H9 (cell line): ENCODE results near the gene ARHGEF25. TPM values are rescaled to one million over a fixed set of nuclear protein-coding genes. Genes with fewer than 3 reads are reported as not detected.

Source experiments
- DNase-seq: peaks from one replicate; pipeline ENCODE4 v3.0.0-alpha.2; 2017
- H2AFZ ChIP-seq: one replicate; pipeline ENCODE4 v1.6.1; 2013; ENCODE audit warnings: mild to moderate bottlenecking, low read length, control low read depth, moderate library complexity
- H2AK5ac ChIP-seq: 2 replicates; pipeline ENCODE4 v1.6.1; 2013; ENCODE audit warnings: low read length, control low read depth, mixed read lengths; ENCODE audit not compliant: insufficient read length
- H2BK120ac ChIP-seq: one replicate; pipeline ENCODE4 v1.6.1; 2013; ENCODE audit warnings: low read depth, mild to moderate bottlenecking, low read length, control low read depth, inconsistent platforms; ENCODE audit not compliant: poor library complexity, severe bottlenecking
- H2BK12ac ChIP-seq: 2 replicates; pipeline ENCODE4 v1.6.1; 2013; ENCODE audit warnings: low read length, control low read depth, mixed read lengths, low read depth; ENCODE audit not compliant: insufficient read length
- H2BK15ac ChIP-seq: 2 replicates; pipeline ENCODE4 v1.6.1; 2013; ENCODE audit warnings: low read depth, low read length, control low read depth
- H2BK20ac ChIP-seq: one replicate; pipeline ENCODE4 v1.6.1; 2013; ENCODE audit warnings: low read depth, mild to moderate bottlenecking, low read length, control low read depth, inconsistent platforms; ENCODE audit not compliant: poor library complexity, severe bottlenecking
- H2BK5ac ChIP-seq: 2 replicates; pipeline ENCODE4 v1.6.1; 2013; ENCODE audit warnings: low read length, control low read depth, mixed read lengths; ENCODE audit not compliant: insufficient read length
- H3K14ac ChIP-seq: 2 replicates; pipeline ENCODE4 v1.6.1; 2013; ENCODE audit warnings: low read length, control low read depth; ENCODE audit not compliant: insufficient read depth
- H3K18ac ChIP-seq: 2 replicates; pipeline ENCODE4 v1.6.1; 2013; ENCODE audit warnings: low read depth, mild to moderate bottlenecking, mixed read lengths, low read length, control low read depth; ENCODE audit not compliant: insufficient read length
- H3K23ac ChIP-seq: 2 replicates; pipeline ENCODE4 v1.6.1; 2013; ENCODE audit warnings: low read length, control low read depth, mixed read lengths, low read depth; ENCODE audit not compliant: insufficient read length
- H3K23me2 ChIP-seq: 2 replicates; pipeline ENCODE4 v1.6.1; 2013; ENCODE audit warnings: low read depth, mild to moderate bottlenecking, mixed read lengths, low read length, control low read depth; ENCODE audit not compliant: insufficient read length, poor library complexity, severe bottlenecking
- H3K27ac ChIP-seq: 2 replicates; pipeline ENCODE4 v1.5.1; 2013; ENCODE audit warnings: low read length, control low read depth, mixed read lengths, low read depth; ENCODE audit not compliant: insufficient read length
- H3K27me3 ChIP-seq: 2 replicates; pipeline ENCODE4 v1.6.1; 2013; ENCODE audit warnings: low read length, control low read depth, inconsistent platforms; ENCODE audit not compliant: insufficient read depth
- H3K4ac ChIP-seq: 2 replicates; pipeline ENCODE4 v1.6.1; 2013; ENCODE audit warnings: low read depth, mild to moderate bottlenecking, control low read depth, inconsistent platforms, low read length, moderate library complexity
- H3K4me1 ChIP-seq: 2 replicates; pipeline ENCODE4 v1.6.1; 2013; ENCODE audit warnings: low read length, control low read depth, inconsistent platforms; ENCODE audit not compliant: insufficient read depth
- H3K4me2 ChIP-seq: 2 replicates; pipeline ENCODE4 v1.6.1; 2013; ENCODE audit warnings: low read length, control low read depth, mixed read lengths; ENCODE audit not compliant: insufficient read length, insufficient read depth
- H3K56ac ChIP-seq: 2 replicates; pipeline ENCODE4 v1.6.1; 2013; ENCODE audit warnings: low read depth, mild to moderate bottlenecking, mixed read lengths, low read length, control low read depth; ENCODE audit not compliant: insufficient read length
- H3K79me1 ChIP-seq: 2 replicates; pipeline ENCODE4 v1.6.1; 2013; ENCODE audit warnings: low read depth, mild to moderate bottlenecking, moderate library complexity, low read length, control low read depth, inconsistent platforms; ENCODE audit not compliant: insufficient read depth, poor library complexity, severe bottlenecking
- H3K79me2 ChIP-seq: 2 replicates; pipeline ENCODE4 v1.6.1; 2013; ENCODE audit warnings: low read length, control low read depth, inconsistent platforms; ENCODE audit not compliant: insufficient read depth
- H3K9ac ChIP-seq: 2 replicates; pipeline ENCODE4 v1.6.1; 2013; ENCODE audit warnings: low read length, control low read depth, mixed read lengths; ENCODE audit not compliant: insufficient read length; ENCODE audit errors: extremely low read depth
- H3K9me3 ChIP-seq: one replicate; pipeline ENCODE4 v1.6.1; 2013; ENCODE audit warnings: low read depth, low read length, inconsistent platforms; ENCODE audit not compliant: control insufficient read depth
- H3T11ph ChIP-seq: one replicate; pipeline ENCODE4 v1.6.1; 2013; ENCODE audit warnings: mild to moderate bottlenecking, low read length, control low read depth, inconsistent platforms
- H4K20me1 ChIP-seq: one replicate; pipeline ENCODE4 v1.6.1; 2013; ENCODE audit not compliant: control insufficient read depth, insufficient read length, insufficient read depth
- H4K5ac ChIP-seq: 2 replicates; pipeline ENCODE4 v1.6.1; 2013; ENCODE audit warnings: low read depth, mild to moderate bottlenecking, mixed read lengths, low read length, control low read depth; ENCODE audit not compliant: insufficient read length
- H4K8ac ChIP-seq: replicated peaks from 2 replicates; pipeline ENCODE4 v1.6.1; 2013; ENCODE audit warnings: low read length, control low read depth, mixed read lengths, low read depth; ENCODE audit not compliant: insufficient read length
- H4K91ac ChIP-seq: 2 replicates; pipeline ENCODE4 v1.6.1; 2013; ENCODE audit warnings: low read depth, mild to moderate bottlenecking, moderate library complexity, mixed read lengths, low read length, control low read depth; ENCODE audit not compliant: insufficient read length
- H3K27ac Mint-ChIP-seq, 3 experiments: 2 replicates in 2 of 3; 3 replicates in 1 of 3; pipeline ENCODE4 v1.8.0; 2020 to 2021; ENCODE audit warnings: mixed read lengths in 3 of 3, mild to moderate bottlenecking in 1 of 3, moderate library complexity in 1 of 3
- H3K27me3 Mint-ChIP-seq: 2 replicates; pipeline ENCODE4 v1.8.0; 2021; ENCODE audit warnings: low read depth, mild to moderate bottlenecking, moderate library complexity, mixed read lengths
- H3K36me3 Mint-ChIP-seq, 3 experiments: 2 replicates in 2 of 3; 3 replicates in 1 of 3; pipeline ENCODE4 v1.8.0; 2020 to 2021; ENCODE audit warnings: low read depth in 3 of 3, mixed read lengths in 3 of 3; ENCODE audit not compliant: insufficient read depth in 1 of 3
- H3K4me1 Mint-ChIP-seq, 2 experiments: 2 replicates each; pipeline ENCODE4 v1.8.0; 2020; ENCODE audit warnings: mixed read lengths in 2 of 2
- H3K4me3 Mint-ChIP-seq, 2 experiments: 2 replicates in 1 of 2; 3 replicates in 1 of 2; pipeline ENCODE4 v1.8.0; 2020 to 2021; ENCODE audit warnings: mild to moderate bottlenecking in 2 of 2, mixed read lengths in 2 of 2, moderate library complexity in 1 of 2
- H3K9me3 Mint-ChIP-seq, 2 experiments: 2 replicates in 1 of 2; 3 replicates in 1 of 2; pipeline ENCODE4 v1.8.0; 2020; ENCODE audit warnings: mild to moderate bottlenecking in 2 of 2, mixed read lengths in 2 of 2, moderate library complexity in 1 of 2
- WGBS: extraction: QIAGEN DNeasy Blood & Tissue Kit; methylation state at CpG from one replicate; pipeline ENCODE4 v1.1.7; 2013; ENCODE audit warnings: missing lambda C conversion rate, low lambda C conversion rate, mixed read lengths; ENCODE audit not compliant: insufficient read length; ENCODE audit errors: extremely low coverage; 5-methylcytosine and 5-hydroxymethylcytosine counted together
- total RNA-seq: library from RNA; stranded (reverse); gene quantifications from 2 replicates; pipeline ENCODE4 v1.2.1, GENCODE V29; 2021
- TF ChIP-seq, protein P1 (sequence below): fragments of 200-600 bp; sonication (generic); conservative IDR thresholded peaks from 3 replicates; pipeline ENCODE4 v1.8.0; 2021; ENCODE audit warnings: antibody characterized with exemption, mild to moderate bottlenecking

Gene ARHGEF25
- total RNA-seq, 1 experiment from 2014 or later: 22.6 TPM

- Histone ChIP-seq H4K5ac (no peak overlapping the region), H3K4me2 (no peak overlapping the region), H3K27me3 (no peaks in the 10 kb centered on the region), H3K79me2 (0 out of 2 replicates have a peak, but pooled peaks cover 2% of the 10 kb centered on the region), H3K9ac (no peak overlapping the region), H3T11ph (no peak overlapping the region), H3K23ac (no peak overlapping the region), H2AK5ac (no peak overlapping the region), H4K8ac (no peak overlapping the region), H3K56ac (no peak overlapping the region), H3K27ac (no peak overlapping the region), H3K4me1 (no peaks in the 10 kb centered on the region), H2BK5ac (no peak overlapping the region), H2BK12ac (no peak overlapping the region), H4K20me1 (no peaks in the 10 kb centered on the region), H3K4ac (no peak overlapping the region), H2BK120ac (no peak overlapping the region), H2BK15ac (no peak overlapping the region), H3K18ac (no peak overlapping the region), H3K14ac (no peak overlapping the region), H3K79me1 (no peaks in the 10 kb centered on the region), H4K91ac (no peak overlapping the region), H2BK20ac (no peak overlapping the region), H2AFZ (no peak overlapping the region), H3K23me2 (no peaks in the 10 kb centered on the region), H3K9me3 (no peaks in the 10 kb centered on the region)
- DNase-seq: no peak
- no peaks in the 10 kb centered on the region for H3K27me3 Mint-ChIP-seq
- H3K9me3 Mint-ChIP-seq: no peaks in the 10 kb centered on the region
- H3K36me3 Mint-ChIP-seq: peaks cover 34 to 76% (median 62%) of the 10 kb centered on the region in 3 experiments
- TF ChIP-seq, protein P1, sequence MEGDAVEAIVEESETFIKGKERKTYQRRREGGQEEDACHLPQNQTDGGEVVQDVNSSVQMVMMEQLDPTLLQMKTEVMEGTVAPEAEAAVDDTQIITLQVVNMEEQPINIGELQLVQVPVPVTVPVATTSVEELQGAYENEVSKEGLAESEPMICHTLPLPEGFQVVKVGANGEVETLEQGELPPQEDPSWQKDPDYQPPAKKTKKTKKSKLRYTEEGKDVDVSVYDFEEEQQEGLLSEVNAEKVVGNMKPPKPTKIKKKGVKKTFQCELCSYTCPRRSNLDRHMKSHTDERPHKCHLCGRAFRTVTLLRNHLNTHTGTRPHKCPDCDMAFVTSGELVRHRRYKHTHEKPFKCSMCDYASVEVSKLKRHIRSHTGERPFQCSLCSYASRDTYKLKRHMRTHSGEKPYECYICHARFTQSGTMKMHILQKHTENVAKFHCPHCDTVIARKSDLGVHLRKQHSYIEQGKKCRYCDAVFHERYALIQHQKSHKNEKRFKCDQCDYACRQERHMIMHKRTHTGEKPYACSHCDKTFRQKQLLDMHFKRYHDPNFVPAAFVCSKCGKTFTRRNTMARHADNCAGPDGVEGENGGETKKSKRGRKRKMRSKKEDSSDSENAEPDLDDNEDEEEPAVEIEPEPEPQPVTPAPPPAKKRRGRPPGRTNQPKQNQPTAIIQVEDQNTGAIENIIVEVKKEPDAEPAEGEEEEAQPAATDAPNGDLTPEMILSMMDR: no peak
- peak overlapping the region in 1 of 3 experiments; percentile 85; a peak in 1 of 7 replicates for H3K27ac Mint-ChIP-seq
- no CpG with 5 or more reads among the region's 4 CpGs for WGBS
- H3K4me1 Mint-ChIP-seq: peaks cover 0 to 2% of the 10 kb centered on the region in 2 experiments; a peak in 1 of 4 replicates
- no peak overlapping the region for H3K4me3 Mint-ChIP-seq
Observed at GRCh38 chr12:57580466-57580795, 30.8 kb upstream of the ARHGEF25 start.
